ENCODE results near the gene TNFSF9. TPM values are rescaled to one million over a fixed set of nuclear protein-coding genes. Genes with fewer than 3 reads are reported as not detected.

TNFSF9 gene
- total and polyA plus RNA-seq, 2 of the 8 experiments (the other 6 are each of a cell fraction or from before 2014, with no cell fraction given), result 1.7 to 4.4 TPM

DNA sequence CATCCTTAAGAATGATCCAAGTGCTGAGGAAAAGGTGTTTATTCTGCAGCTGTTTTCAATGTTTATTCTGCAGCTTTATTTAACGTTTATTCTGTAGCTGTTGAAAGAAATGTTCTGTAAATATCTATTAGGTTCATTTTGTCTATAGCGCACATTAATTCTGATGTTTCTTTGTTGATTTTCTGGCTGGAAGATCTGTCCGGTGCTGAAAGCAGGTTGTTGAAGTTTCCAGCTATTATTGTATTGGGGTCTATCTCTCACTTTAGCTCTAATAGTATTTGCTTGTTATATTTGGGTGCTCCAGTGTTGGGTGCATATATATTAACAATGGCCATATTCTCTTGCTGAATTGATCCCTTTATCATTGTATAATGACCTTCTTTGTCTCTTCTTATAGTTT, 39.9 kb downstream of the TNFSF9 start (continued):
- TF ChIP-seq YY1 (IDR thresholded peaks at IDR 0.05; ENCODE audit: low read depth, low read length), result no peak
- TF ChIP-seq NRF1 (IDR thresholded peaks at IDR 0.05; ENCODE audit: low read depth, low read length), result no peak
- no peak for TF ChIP-seq CBX5 (IDR thresholded peaks at IDR 0.05; ENCODE audit: low read depth, low read length)
- TF ChIP-seq KDM4A (IDR thresholded peaks at IDR 0.05; ENCODE audit: low read depth, low read length, severe bottlenecking), result no peak
- TF ChIP-seq TBP (IDR thresholded peaks at IDR 0.05; ENCODE audit: low read depth, low read length), result no peak
- TF ChIP-seq CHD1 (IDR thresholded peaks at IDR 0.05; ENCODE audit: low read depth, low read length), result no peak

Data from H1 (cell line).